Left lung (tissue), 10 donors: Measurements from ENCODE around the gene COL6A3. TPM values are rescaled to one million over a fixed set of nuclear protein-coding genes. Genes with fewer than 3 reads are reported as not detected.

Source experiments
- ATAC-seq: fragments of 200-7000 bp; cut with Tn5 transposase; one replicate; pipeline ENCODE4 v1.9.1; 2020; ENCODE audit warnings: moderate library complexity
- DNase-seq, 4 donors: peaks; one replicate each; pipeline ENCODE4 v3.0.0-alpha.2; 2013 to 2020
- H3K27ac ChIP-seq, 2 donors: fragments of 200-600 bp; sonication (generic) in 1 of 2; one replicate each; pipeline versions ENCODE4 v1.5.0 to v1.8.0; 2020 to 2021
- H3K27me3 ChIP-seq, 2 donors: fragments of 200-600 bp; sonication (generic) in 1 of 2; one replicate each; pipeline versions ENCODE4 v1.5.0 to v1.8.0; 2020 to 2021
- H3K36me3 ChIP-seq, 2 donors: fragments of 200-600 bp; sonication (generic) in 1 of 2; one replicate each; pipeline versions ENCODE4 v1.5.0 to v1.8.0; 2020 to 2021
- H3K4me1 ChIP-seq, 2 donors: fragments of 200-600 bp; one replicate each; pipeline ENCODE4 v1.8.0; 2021
- H3K4me3 ChIP-seq, 2 donors: fragments of 200-600 bp; sonication (generic) in 1 of 2; one replicate each; pipeline versions ENCODE4 v1.5.0 to v1.8.0; 2020 to 2021; ENCODE audit warnings: mild to moderate bottlenecking in 1 of 2
- H3K9me3 ChIP-seq, 2 donors: fragments of 200-600 bp; sonication (generic) in 1 of 2; one replicate each; pipeline versions ENCODE4 v1.5.0 to v1.8.0; 2020 to 2021
- CTCF ChIP-seq, 2 donors: fragments of 200-600 bp; sonication (generic) in 1 of 2; IDR thresholded peaks; one replicate each; pipeline versions ENCODE4 v1.5.0 to v1.8.0; 2021; ENCODE audit warnings: antibody characterized with exemption in 2 of 2
- intact Hi-C, 2 donors: fragments of 100-400 bp; cut with DNase I; formaldehyde crosslinking; loops; one replicate each; pipeline versions ENCODE4 v1.11.2 to v1.14.2; 2022
- polyA plus RNA-seq, 6 donors: library from polyadenylated mRNA; unstranded; fragments of 120-200 nt; gene quantifications; one replicate each; pipeline ENCODE4 v1.2.1, GENCODE V29; 2013; ENCODE audit not compliant: insufficient read length in 6 of 6
- total RNA-seq, 2 donors: library from RNA; stranded (reverse); fragmentation: NEBNext Ultra II Directional; extraction: Animal tissue kit (Norgen Biotek cat#: 25700); gene quantifications; one replicate each; pipeline ENCODE4 v1.2.1, GENCODE V29; 2021
- donor health status: DM: no; HTN: yes; CAD: no.
- donor health status: DM: no; HTN: no; CAD: no.

Gene COL6A3
- total and polyA plus RNA-seq, 8 donors = 598 to 868 (median 760) TPM

DNA sequence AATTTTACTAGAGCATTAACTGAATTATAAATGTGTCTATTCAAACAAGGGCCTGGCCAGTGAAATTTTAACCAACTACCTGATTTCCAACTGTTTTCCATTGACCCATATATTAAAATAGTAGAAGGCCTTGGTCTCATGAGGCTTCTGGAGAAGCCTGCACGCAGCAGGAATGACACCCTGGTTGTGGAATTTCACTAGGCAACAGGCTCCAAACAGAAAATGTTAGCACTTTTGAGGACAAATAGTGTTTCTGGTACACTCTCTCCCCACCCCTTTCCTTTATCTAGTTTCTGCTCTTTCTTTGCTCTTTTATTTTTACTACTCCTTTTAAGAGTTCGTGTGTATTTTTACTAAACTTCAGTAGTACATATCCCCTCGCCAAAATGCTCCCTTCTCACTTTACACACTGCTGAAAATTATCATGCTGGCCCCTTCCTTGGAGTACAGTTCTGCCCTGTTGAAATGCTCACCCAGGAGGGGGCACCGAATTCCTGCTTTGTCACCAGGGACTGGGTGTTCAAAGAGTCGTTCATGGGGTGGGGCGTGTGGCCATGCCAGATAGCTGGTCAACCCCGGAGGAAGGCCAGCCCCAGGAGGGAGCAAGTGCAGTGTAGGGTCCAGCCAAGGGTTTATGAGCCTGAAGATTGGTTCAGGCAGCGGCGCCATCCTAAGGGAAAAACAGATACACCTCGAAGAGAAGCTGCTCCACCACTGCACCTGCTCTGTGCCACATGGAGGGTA is 22.1 kb upstream of the COL6A3 start:
- DNase-seq (no peak), ATAC-seq (peak; percentile 30)
- Histone ChIP-seq H3K36me3 (no peaks in the 10 kb centered on the region), H3K27ac (peak overlapping the region in 1 of 2 donors; percentile 63), H3K4me3 (no peak overlapping the region), H3K27me3 (peaks cover 0 to 27% of the 10 kb centered on the region in 2 donors), H3K4me1 (peaks cover 13 to 17% of the 10 kb centered on the region in 2 donors), H3K9me3 (no peaks in the 10 kb centered on the region)
- intact Hi-C loops = no loop called here
- no peak for TF ChIP-seq CTCF (IDR thresholded peaks at IDR 0.05)

DNA sequence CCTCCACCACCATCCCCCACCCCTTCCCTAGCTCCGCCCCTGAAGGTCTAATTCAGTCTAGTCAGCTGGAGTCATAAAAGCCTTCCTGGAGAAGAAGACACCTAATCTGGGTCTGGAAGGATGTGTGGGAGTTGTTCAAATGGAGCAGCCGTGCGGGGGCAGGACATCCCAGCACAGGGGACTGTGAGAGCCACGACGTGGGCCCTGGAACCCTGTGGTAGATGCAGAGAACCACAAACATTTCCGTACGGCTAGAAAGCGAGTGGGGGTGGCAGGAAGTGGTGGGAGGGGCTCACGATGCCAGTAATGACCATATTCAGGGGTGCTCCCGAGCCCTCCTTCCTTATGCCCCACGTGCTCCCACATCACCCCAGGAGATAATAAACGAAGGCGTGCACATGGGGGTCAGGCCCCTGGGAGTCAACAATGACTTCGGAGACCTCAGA is 20.9 kb upstream of the COL6A3 start:
- Histone ChIP-seq H3K4me3 (no peak overlapping the region), H3K27me3 (peaks cover 0 to 27% of the 10 kb centered on the region in 2 donors), H3K4me1 (peaks cover 13 to 17% of the 10 kb centered on the region in 2 donors), H3K9me3 (no peaks in the 10 kb centered on the region), H3K27ac (peak overlapping the region in 1 of 2 donors; percentile 63), H3K36me3 (no peaks in the 10 kb centered on the region)
- ATAC-seq (no peak), DNase-seq (no peak)
- intact Hi-C loops = no loop called here
- no peak for TF ChIP-seq CTCF (IDR thresholded peaks at IDR 0.05)

- no peaks in the 10 kb centered on the region for H3K36me3 ChIP-seq
- no peak for TF ChIP-seq CTCF (IDR thresholded peaks at IDR 0.05)
- no peak for ATAC-seq
- H3K4me3 ChIP-seq = no peak overlapping the region
- peaks cover 13 to 17% of the 10 kb centered on the region in 2 donors for H3K4me1 ChIP-seq
- no peak overlapping the region for H3K27ac ChIP-seq
- H3K9me3 ChIP-seq = no peaks in the 10 kb centered on the region
- intact Hi-C loops = no loop called here
- peaks cover 0 to 27% of the 10 kb centered on the region in 2 donors for H3K27me3 ChIP-seq
- no peak for DNase-seq
Measured at GRCh38 chr2:237433920-237434676, 20.1 kb upstream of the COL6A3 start.

DNA sequence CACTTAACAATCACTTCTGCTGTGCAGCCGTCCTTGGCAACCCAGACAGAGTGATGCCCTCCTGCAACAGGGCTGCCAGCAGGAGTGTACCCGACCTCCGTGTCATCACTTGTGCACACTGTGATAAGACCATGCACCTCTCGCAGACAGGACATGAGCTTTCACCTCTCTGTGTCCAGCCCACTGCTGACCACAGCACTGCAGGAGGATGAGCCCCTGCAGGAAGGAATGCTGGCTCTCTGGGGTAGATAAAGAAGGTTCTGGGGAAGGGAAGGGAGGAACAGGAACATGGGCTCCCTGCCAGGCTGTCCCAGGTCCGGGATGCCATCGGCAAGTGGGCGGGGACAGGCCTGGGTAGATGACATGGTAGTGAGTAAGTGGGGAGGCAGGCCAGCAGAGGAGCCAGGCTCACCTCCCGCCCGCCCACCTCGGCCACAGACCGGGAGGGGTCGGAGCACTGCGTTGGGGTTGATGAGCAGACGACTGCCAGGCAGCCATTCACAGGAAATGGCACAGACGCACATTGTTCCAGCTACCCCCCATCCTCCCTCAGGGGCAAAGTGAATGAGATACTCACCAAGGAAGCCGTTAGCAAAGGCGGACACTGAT is 18.6 kb upstream of the COL6A3 start:
- intact Hi-C loops = no loop called here
- DNase-seq (peak in 1 of 4 donors; percentile 76), ATAC-seq (no peak)
- H3K36me3 ChIP-seq = no peaks in the 10 kb centered on the region
- peaks cover 0 to 27% of the 10 kb centered on the region in 2 donors for H3K27me3 ChIP-seq
- H3K4me1 ChIP-seq = peaks cover 8 to 17% of the 10 kb centered on the region in 2 donors
- no peak overlapping the region for H3K4me3 ChIP-seq
- H3K27ac ChIP-seq = no peak overlapping the region
- no peak for TF ChIP-seq CTCF (IDR thresholded peaks at IDR 0.05)
- no peaks in the 10 kb centered on the region for H3K9me3 ChIP-seq

GRCh38 chr2:237431837-237432236 is 17.9 kb upstream of the COL6A3 start:
- intact Hi-C loops = no loop called here
- H3K9me3 ChIP-seq = no peaks in the 10 kb centered on the region
- peaks cover 0 to 27% of the 10 kb centered on the region in 2 donors for H3K27me3 ChIP-seq
- H3K36me3 ChIP-seq = no peaks in the 10 kb centered on the region
- no peak overlapping the region for H3K27ac ChIP-seq
- ATAC-seq = no peak
- H3K4me3 ChIP-seq = no peak overlapping the region
- no peak for TF ChIP-seq CTCF (IDR thresholded peaks at IDR 0.05)
- H3K4me1 ChIP-seq = peaks cover 8 to 17% of the 10 kb centered on the region in 2 donors
- DNase-seq = no peak
